Measurements from ENCODE around the gene NCS1. TPM values are rescaled to one million over a fixed set of nuclear protein-coding genes. Genes with fewer than 3 reads are reported as not detected.

Gene NCS1
- total and polyA plus RNA-seq, 2 donors: 5.4 to 6.9 TPM

DNA sequence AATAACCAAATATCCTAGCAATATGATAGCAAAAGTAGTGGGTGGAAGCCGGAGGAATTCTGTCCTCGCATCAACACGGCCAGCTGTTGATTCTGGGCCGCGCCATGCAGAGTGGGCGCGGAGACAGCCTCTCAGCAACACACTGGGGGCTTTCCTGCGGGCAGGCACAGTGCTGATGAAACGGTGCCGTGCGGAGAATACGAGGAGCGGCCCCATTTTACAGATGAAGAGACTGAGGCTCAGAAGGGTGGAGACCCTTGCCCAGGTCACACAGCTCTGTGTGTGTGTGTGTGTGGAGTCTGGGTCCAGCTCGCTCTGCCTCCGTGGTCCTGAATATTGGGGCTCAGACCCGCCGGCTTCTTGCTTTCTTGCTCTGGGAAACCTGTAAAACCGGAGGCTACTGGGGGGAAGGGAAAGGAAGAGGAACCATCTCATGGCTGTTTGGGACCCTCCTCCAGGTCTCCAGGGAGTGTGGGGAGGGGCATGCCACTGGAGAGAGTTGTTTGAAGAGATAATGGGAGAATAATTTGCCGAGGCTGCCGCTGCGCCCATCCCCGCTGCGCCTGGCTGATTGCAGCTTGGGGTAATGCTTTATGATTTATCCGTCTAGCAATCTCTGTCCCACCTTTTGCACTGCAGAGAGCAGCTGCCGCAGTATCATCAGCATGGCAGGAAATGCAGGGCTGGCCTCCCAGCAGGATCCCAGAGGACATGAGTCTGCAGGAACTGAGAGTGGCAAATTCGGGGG lies 36.6 kb downstream of the NCS1 start:
- Histone ChIP-seq H3K27ac (ENCODE audit: low read depth in 1 of 2, low read length in 1 of 2) (no peak overlapping the region), H3K4me3 (ENCODE audit: low read length in 2 of 2) (no peak overlapping the region), H3K36me3 (ENCODE audit: control insufficient read depth in 2 of 2, insufficient read depth in 2 of 2, low read length in 1 of 2) (no peaks in the 10 kb centered on the region), H3K4me1 (ENCODE audit: control insufficient read depth in 2 of 2, insufficient read depth in 2 of 2, low read length in 2 of 2) (peaks cover 0 to 3% of the 10 kb centered on the region in 2 donors), H3K27me3 (ENCODE audit: control insufficient read depth in 2 of 2, insufficient read depth in 1 of 2, low read length in 1 of 2) (peaks cover 2 to 16% of the 10 kb centered on the region in 2 donors), H3K9me3 (ENCODE audit: control insufficient read depth in 2 of 2, insufficient read depth in 1 of 2, low read length in 1 of 2) (no peaks in the 10 kb centered on the region)
- 83% methylated on average over 26 of the region's 26 CpGs for WGBS
- DNase-seq (ENCODE audit: low read depth in 6 of 9, low spot score in 9 of 9): no peak

DNA sequence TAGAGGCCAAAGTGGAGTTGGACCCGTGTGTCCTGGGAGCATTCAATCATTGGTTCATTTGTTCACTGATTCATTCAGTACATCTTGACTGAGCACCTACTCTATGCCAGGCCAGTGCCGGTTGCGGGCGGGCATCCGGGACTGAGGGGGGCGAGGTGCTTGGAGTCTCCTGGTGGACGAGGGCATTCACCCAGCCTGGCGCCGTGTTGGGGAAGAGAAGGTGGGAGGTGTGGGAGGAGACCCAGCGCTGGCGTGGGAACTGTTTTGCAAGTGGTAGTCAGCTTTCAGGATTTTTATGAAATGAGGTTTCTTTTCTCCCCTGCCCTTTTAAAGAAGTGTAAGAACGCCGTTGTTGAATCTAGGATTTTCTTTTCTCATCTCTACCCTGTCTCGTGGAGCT lies 37.2 kb downstream of the NCS1 start:
- no peaks in the 10 kb centered on the region for H3K36me3 ChIP-seq (ENCODE audit: control insufficient read depth in 2 of 2, insufficient read depth in 2 of 2, low read length in 1 of 2)
- H3K27ac ChIP-seq (ENCODE audit: low read depth in 1 of 2, low read length in 1 of 2): no peak overlapping the region
- DNase-seq (ENCODE audit: low read depth in 6 of 9, low spot score in 9 of 9): no peak
- WGBS: 89% methylated on average over 14 of the region's 14 CpGs
- H3K9me3 ChIP-seq (ENCODE audit: control insufficient read depth in 2 of 2, insufficient read depth in 1 of 2, low read length in 1 of 2): no peaks in the 10 kb centered on the region
- H3K4me1 ChIP-seq (ENCODE audit: control insufficient read depth in 2 of 2, insufficient read depth in 2 of 2, low read length in 2 of 2): peaks cover 0 to 4% of the 10 kb centered on the region in 2 donors
- H3K27me3 ChIP-seq (ENCODE audit: control insufficient read depth in 2 of 2, insufficient read depth in 1 of 2, low read length in 1 of 2): peaks cover 2 to 16% of the 10 kb centered on the region in 2 donors
- no peak overlapping the region for H3K4me3 ChIP-seq (ENCODE audit: low read length in 2 of 2)

DNA sequence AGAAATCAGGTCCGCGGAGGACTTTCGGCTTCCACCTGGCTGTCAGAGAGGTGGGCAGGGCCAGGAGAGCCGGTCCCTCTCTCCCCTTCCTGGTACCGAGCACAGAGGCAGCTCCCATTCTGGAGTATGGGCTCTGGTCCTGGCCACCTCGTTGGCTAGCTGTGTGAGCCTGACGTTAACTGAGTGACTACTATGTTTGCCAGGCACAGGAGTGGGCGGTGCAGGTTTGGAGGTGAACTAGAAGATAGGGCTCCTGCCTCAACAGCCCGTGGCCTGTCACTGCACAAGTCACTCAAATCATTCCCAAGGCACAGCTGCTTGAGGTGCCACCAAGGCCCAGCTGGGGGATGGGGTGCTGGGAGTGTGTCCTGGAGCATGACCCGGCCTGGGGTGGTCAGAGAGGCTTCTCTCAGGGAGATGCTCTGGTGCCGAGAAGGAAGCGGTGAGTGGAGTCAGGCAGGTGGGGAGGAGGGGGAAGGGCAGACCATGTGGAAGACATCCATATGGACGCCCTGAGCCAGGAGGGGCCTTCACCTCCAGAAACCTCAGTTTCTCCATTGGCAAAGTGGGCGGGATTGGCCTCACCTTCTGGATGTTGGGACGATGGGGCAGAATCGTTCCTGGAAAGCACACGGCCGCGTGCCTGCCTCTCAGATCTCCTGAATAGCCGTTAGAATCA lies 39.5 kb downstream of the NCS1 start:
- H3K4me3 ChIP-seq (ENCODE audit: low read length in 2 of 2): no peak overlapping the region
- H3K27ac ChIP-seq (ENCODE audit: low read depth in 1 of 2, low read length in 1 of 2): no peak overlapping the region
- peaks cover 0 to 6% of the 10 kb centered on the region in 2 donors for H3K4me1 ChIP-seq (ENCODE audit: control insufficient read depth in 2 of 2, insufficient read depth in 2 of 2, low read length in 2 of 2)
- no peaks in the 10 kb centered on the region for H3K9me3 ChIP-seq (ENCODE audit: control insufficient read depth in 2 of 2, insufficient read depth in 1 of 2, low read length in 1 of 2)
- H3K36me3 ChIP-seq (ENCODE audit: control insufficient read depth in 2 of 2, insufficient read depth in 2 of 2, low read length in 1 of 2): no peaks in the 10 kb centered on the region
- 92% methylated on average over 20 of the region's 20 CpGs for WGBS
- H3K27me3 ChIP-seq (ENCODE audit: control insufficient read depth in 2 of 2, insufficient read depth in 1 of 2, low read length in 1 of 2): peaks cover 2 to 16% of the 10 kb centered on the region in 2 donors
- DNase-seq (ENCODE audit: low read depth in 6 of 9, low spot score in 9 of 9): no peak

DNA sequence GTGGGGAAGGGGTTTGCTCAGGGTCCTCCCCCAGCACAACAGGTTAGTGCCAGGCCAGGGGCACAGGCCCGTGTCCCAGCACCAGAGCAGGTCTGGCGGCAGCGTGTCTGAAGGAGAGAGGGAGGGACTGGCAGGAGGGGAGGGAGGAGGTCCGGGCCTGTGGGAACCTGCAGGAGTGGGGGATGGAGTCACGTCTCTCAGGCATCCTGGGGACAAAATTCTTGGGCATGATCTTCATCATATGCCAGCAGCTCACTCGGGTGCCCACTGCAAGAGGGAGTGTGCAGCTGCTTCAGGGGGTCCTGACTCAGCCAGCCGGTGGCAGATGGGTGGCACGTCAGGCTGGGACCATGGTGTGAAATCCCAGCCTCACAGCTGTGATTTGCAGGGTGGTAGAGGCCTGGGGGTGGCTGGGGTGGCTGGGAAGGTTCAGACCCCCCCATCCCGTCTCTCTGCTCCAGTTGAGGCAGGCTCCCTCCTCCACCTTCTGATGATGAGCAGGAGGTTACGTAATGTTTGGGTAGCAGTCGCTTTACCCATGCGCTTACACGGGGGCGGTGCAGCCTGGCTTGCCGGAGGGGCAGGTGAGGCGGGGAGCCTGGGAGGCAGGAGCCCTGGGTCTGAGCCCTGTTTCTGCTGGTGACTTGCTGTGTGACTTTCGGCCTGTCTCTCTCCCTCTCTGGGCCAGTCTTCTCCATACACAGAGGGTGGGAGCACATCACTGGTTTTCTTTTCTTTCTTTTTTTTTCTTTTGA lies 40.5 kb downstream of the NCS1 start:
- Histone ChIP-seq H3K4me3 (ENCODE audit: low read length in 2 of 2) (no peak overlapping the region), H3K36me3 (ENCODE audit: control insufficient read depth in 2 of 2, insufficient read depth in 2 of 2, low read length in 1 of 2) (no peaks in the 10 kb centered on the region), H3K27me3 (ENCODE audit: control insufficient read depth in 2 of 2, insufficient read depth in 1 of 2, low read length in 1 of 2) (peaks cover 2 to 12% of the 10 kb centered on the region in 2 donors), H3K9me3 (ENCODE audit: control insufficient read depth in 2 of 2, insufficient read depth in 1 of 2, low read length in 1 of 2) (no peaks in the 10 kb centered on the region), H3K4me1 (ENCODE audit: control insufficient read depth in 2 of 2, insufficient read depth in 2 of 2, low read length in 2 of 2) (peaks cover 0 to 6% of the 10 kb centered on the region in 2 donors), H3K27ac (ENCODE audit: low read depth in 1 of 2, low read length in 1 of 2) (no peak overlapping the region)
- 83% methylated on average over 17 of the region's 17 CpGs for WGBS
- no peak for DNase-seq (ENCODE audit: low read depth in 6 of 9, low spot score in 9 of 9)

DNA sequence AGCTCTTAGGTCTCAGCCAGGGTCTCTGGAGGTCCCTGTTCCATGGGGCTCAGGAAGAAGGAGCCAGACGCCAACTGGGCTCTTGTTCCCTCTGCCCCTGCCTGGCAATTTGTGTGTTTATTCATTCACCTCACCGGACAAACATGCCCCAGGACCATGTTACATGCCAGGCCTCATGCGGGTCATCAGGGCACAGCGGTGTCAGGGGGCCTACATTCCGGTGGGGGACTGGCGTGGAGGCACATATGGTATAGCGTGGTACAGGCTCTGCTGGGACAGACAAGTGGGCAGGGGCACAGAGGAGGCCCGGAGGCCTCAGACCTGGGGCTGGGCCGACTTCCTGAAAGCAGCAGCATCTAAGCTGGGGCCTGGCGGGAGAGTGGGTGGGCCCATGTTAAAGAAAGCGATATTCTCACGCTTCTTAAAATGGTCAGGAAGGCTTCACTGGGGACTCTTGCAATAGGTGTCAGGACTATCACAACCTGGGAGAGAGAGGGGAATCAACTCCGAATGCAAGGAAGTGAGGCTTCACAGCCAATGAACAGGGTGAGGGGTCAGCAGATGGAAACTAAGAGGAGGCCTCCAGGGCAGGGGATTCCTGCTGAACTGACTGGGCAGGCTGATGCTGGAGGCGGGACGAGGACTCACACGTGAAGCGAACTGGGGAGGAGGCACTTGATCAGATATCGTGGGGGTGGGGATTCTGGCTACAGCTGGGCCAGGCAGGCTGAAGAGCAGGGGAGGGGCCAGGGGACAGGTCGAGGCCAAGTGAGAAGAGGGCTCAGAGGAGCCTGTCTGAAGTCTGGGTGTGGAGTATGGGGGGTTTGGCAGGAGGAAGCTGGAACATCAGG lies 41.9 kb downstream of the NCS1 start:
- H3K4me3 ChIP-seq (ENCODE audit: low read length in 2 of 2): no peak overlapping the region
- H3K36me3 ChIP-seq (ENCODE audit: control insufficient read depth in 2 of 2, insufficient read depth in 2 of 2, low read length in 1 of 2): no peaks in the 10 kb centered on the region
- H3K27me3 ChIP-seq (ENCODE audit: control insufficient read depth in 2 of 2, insufficient read depth in 1 of 2, low read length in 1 of 2): peaks cover 2 to 6% of the 10 kb centered on the region in 2 donors
- H3K27ac ChIP-seq (ENCODE audit: low read depth in 1 of 2, low read length in 1 of 2): no peak overlapping the region
- 92% methylated on average over 19 of the region's 19 CpGs for WGBS
- no peaks in the 10 kb centered on the region for H3K9me3 ChIP-seq (ENCODE audit: control insufficient read depth in 2 of 2, insufficient read depth in 1 of 2, low read length in 1 of 2)
- DNase-seq (ENCODE audit: low read depth in 6 of 9, low spot score in 9 of 9): no peak
- H3K4me1 ChIP-seq (ENCODE audit: control insufficient read depth in 2 of 2, insufficient read depth in 2 of 2, low read length in 2 of 2): peaks cover 0 to 6% of the 10 kb centered on the region in 2 donors

DNA sequence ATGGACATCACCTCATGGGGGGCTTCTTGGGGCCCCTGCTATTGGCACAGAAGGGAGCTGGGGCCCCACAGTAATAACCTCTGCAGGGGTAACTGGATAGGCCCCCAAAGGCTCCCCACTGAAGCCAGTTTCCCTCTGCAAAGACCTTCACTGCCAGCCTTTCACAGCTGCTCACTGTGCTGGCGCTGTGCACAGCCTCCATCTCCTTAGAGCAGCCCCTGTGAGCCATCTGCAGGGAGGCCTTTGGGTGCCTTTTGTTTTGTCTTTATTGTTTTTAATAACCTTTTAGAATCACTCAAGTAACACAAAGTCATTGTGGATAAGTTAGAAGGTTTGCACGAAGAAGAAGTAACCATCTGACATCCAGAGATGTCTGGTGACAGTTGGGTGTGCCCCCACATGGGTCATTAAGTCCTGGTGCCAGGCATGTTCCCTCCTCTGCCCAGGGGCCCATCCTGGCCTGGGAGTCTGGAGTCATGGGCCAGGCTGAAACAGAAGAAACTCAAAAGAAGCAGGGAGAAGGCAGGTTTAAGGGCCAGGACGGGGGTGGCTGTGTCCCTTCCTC lies 42.7 kb downstream of the NCS1 start:
- Histone ChIP-seq H3K4me1 (ENCODE audit: control insufficient read depth in 2 of 2, insufficient read depth in 2 of 2, low read length in 2 of 2) (peaks cover 0 to 3% of the 10 kb centered on the region in 2 donors), H3K4me3 (ENCODE audit: low read length in 2 of 2) (no peak overlapping the region), H3K27me3 (ENCODE audit: control insufficient read depth in 2 of 2, insufficient read depth in 1 of 2, low read length in 1 of 2) (no peaks in the 10 kb centered on the region), H3K9me3 (ENCODE audit: control insufficient read depth in 2 of 2, insufficient read depth in 1 of 2, low read length in 1 of 2) (no peaks in the 10 kb centered on the region), H3K36me3 (ENCODE audit: control insufficient read depth in 2 of 2, insufficient read depth in 2 of 2, low read length in 1 of 2) (no peaks in the 10 kb centered on the region), H3K27ac (ENCODE audit: low read depth in 1 of 2, low read length in 1 of 2) (no peak overlapping the region)
- WGBS: 92% methylated on average over 3 of the region's 3 CpGs
- DNase-seq (ENCODE audit: low read depth in 6 of 9, low spot score in 9 of 9): no peak

DNA sequence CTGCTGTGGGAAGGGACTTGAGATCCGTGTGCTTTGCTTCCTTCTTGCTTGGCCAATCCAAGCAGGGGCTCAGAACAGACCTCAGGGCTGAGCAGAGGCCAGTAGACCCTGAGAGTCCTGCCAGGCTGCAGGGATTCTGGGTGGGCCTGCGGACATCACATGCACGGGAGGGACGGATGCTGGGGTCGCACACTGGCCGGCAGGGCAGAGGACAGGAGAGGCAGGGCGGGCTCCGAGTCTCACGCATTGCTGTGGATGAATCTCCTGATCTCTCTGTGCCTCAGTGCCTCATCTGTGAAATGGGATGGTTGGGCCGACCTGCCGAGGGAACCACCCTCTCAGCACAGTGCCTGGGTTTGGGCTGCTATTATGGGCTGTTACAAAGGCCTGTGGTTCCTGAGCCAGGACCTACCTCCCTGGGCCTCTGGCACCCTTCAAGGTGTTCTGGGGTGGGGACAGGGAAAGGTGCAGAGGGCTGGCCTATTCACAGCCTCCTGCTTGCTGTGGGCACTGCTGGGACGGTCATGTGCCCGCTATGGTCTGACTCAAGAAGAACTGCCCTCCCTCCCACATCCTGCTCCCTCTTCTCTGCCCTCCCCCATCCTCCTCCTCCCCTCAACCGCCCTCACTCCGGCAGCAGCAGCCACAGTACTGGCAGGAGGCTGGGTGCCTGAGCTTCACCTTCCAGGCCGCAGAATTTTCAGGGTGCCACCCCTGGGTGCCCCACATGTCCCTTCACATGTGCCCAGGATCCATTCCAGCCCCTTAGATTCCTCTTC lies 43.3 kb downstream of the NCS1 start:
- H3K27ac ChIP-seq (ENCODE audit: low read depth in 1 of 2, low read length in 1 of 2): no peak overlapping the region
- H3K4me3 ChIP-seq (ENCODE audit: low read length in 2 of 2): no peak overlapping the region
- peaks cover 0 to 3% of the 10 kb centered on the region in 2 donors for H3K4me1 ChIP-seq (ENCODE audit: control insufficient read depth in 2 of 2, insufficient read depth in 2 of 2, low read length in 2 of 2)
- H3K36me3 ChIP-seq (ENCODE audit: control insufficient read depth in 2 of 2, insufficient read depth in 2 of 2, low read length in 1 of 2): no peaks in the 10 kb centered on the region
- no peaks in the 10 kb centered on the region for H3K27me3 ChIP-seq (ENCODE audit: control insufficient read depth in 2 of 2, insufficient read depth in 1 of 2, low read length in 1 of 2)
- no peak for DNase-seq (ENCODE audit: low read depth in 6 of 9, low spot score in 9 of 9)
- no peaks in the 10 kb centered on the region for H3K9me3 ChIP-seq (ENCODE audit: control insufficient read depth in 2 of 2, insufficient read depth in 1 of 2, low read length in 1 of 2)
- WGBS: 86% methylated on average over 16 of the region's 16 CpGs

DNA sequence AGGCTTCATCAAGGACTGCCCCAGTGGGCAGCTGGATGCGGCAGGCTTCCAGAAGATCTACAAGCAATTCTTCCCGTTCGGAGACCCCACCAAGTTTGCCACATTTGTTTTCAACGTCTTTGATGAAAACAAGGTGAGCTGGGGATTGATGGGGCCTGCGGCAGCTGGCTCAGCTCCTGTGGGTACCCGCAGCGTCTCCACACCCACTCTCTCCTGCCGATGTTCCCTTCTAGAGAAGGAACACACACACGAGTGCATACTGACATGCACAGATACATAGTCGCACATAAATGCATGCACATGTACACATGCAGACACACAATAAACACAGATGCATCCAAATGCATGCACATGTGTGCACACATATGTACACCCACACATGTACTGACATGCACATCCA lies 45.6 kb downstream of the NCS1 start:
- no peak overlapping the region for H3K27ac ChIP-seq (ENCODE audit: low read depth in 1 of 2, low read length in 1 of 2)
- no peaks in the 10 kb centered on the region for H3K36me3 ChIP-seq (ENCODE audit: control insufficient read depth in 2 of 2, insufficient read depth in 2 of 2, low read length in 1 of 2)
- H3K4me3 ChIP-seq (ENCODE audit: low read length in 2 of 2): no peak overlapping the region
- no peak for DNase-seq (ENCODE audit: low read depth in 6 of 9, low spot score in 9 of 9)
- peaks cover 0 to 3% of the 10 kb centered on the region in 2 donors for H3K4me1 ChIP-seq (ENCODE audit: control insufficient read depth in 2 of 2, insufficient read depth in 2 of 2, low read length in 2 of 2)
- WGBS: 95% methylated on average over 10 of the region's 10 CpGs
- H3K27me3 ChIP-seq (ENCODE audit: control insufficient read depth in 2 of 2, insufficient read depth in 1 of 2, low read length in 1 of 2): no peaks in the 10 kb centered on the region
- H3K9me3 ChIP-seq (ENCODE audit: control insufficient read depth in 2 of 2, insufficient read depth in 1 of 2, low read length in 1 of 2): no peaks in the 10 kb centered on the region
